Mesodermal cell (in vitro differentiated cells): ENCODE data around the gene EMILIN3.
"Not testable (repeated sequence)": the region's sequence is repeated elsewhere in the genome, so short reads cannot be mapped to it uniquely, and the experiment has no call there.

Experiments
- H3K27ac ChIP-seq: 2 replicates; pipeline ENCODE4 v1.7.0; 2013; ENCODE audit warnings: mild to moderate bottlenecking, low read depth, low read length, moderate library complexity; ENCODE audit not compliant: severe bottlenecking
- H3K36me3 ChIP-seq: 2 replicates; pipeline ENCODE4 v1.7.1; 2013; ENCODE audit warnings: mild to moderate bottlenecking, low read length, moderate library complexity; ENCODE audit not compliant: control insufficient read depth, insufficient read depth
- H3K4me1 ChIP-seq: one replicate; pipeline ENCODE4 v1.7.1; 2013; ENCODE audit warnings: mild to moderate bottlenecking, low read length; ENCODE audit not compliant: insufficient read depth, control insufficient read depth, poor library complexity, severe bottlenecking
- H3K4me3 ChIP-seq: 2 replicates; pipeline ENCODE4 v1.7.0; 2013; ENCODE audit warnings: low read length, control low read depth, mild to moderate bottlenecking; ENCODE audit not compliant: insufficient read depth, poor library complexity, severe bottlenecking; ENCODE audit errors: extremely low read depth
- H3K9me3 ChIP-seq: 2 replicates; pipeline ENCODE4 v1.7.1; 2013; ENCODE audit warnings: mild to moderate bottlenecking, low read length, moderate library complexity; ENCODE audit not compliant: control insufficient read depth
- WGBS, 2 experiments: methylation state at CpG; one replicate each; pipeline ENCODE4 v1.1.5; 2013; ENCODE audit warnings: missing lambda C conversion rate in 2 of 2; ENCODE audit not compliant: insufficient coverage in 2 of 2; 5-methylcytosine and 5-hydroxymethylcytosine counted together

EMILIN3 gene

GRCh38 chr20:41316051-41316450 is 50.6 kb downstream of the EMILIN3 start:
- Histone ChIP-seq H3K27ac (peak overlapping the region; percentile 95), H3K4me3 (peak overlapping the region; percentile 74), H3K4me1 (peaks cover 10% of the 10 kb centered on the region), H3K36me3 (no peaks in the 10 kb centered on the region), H3K9me3 (no peaks in the 10 kb centered on the region)
- 94 to 100% methylated on average over 2 to 3 of the region's 6 CpGs for WGBS, 2 experiments

DNA sequence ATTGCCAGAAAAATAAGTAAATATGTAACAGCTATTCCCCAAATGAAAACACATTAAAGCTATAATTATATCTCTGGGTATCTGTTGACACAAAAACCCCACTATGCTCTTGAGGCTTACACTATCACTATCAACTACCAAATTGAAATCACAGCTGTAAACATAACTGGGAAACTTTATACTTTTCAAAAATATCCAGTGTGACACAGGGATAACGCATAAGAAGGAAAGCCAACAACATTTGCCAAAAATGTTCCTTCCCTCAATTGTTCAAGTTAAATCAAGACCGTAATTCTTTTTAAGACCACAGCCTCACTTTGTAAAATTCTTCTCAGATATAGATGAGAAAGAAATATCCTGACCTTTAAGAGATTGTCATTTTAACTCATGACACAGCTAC is 52.2 kb downstream of the EMILIN3 start:
- no peak overlapping the region for H3K4me3 ChIP-seq
- no peaks in the 10 kb centered on the region for H3K9me3 ChIP-seq
- no peaks in the 10 kb centered on the region for H3K36me3 ChIP-seq
- peaks cover 11% of the 10 kb centered on the region for H3K4me1 ChIP-seq
- WGBS, 2 experiments, result 100% methylated on average over 1 of the region's 2 CpGs; no CpG with 5 or more reads in 1 of the 2 experiments
- H3K27ac ChIP-seq, result no peak overlapping the region

- H3K36me3 ChIP-seq, H3K4me3 ChIP-seq, H3K9me3 ChIP-seq, H3K27ac ChIP-seq: not testable (repeated sequence)
- WGBS, 2 experiments, result 87 to 94% methylated on average over 6 of the region's 6 CpGs
- peaks cover 24% of the 10 kb centered on the region for H3K4me1 ChIP-seq
These were observed 54.6 kb downstream of the EMILIN3 start for GRCh38 chr20:41312009-41312408.
